Measurements from ENCODE around the gene MAP3K2. TPM values are rescaled to one million over a fixed set of nuclear protein-coding genes. Genes with fewer than 3 reads are reported as not detected.

The MAP3K2 gene
- total RNA-seq, 1 experiment from 2014 or later, result 54.6 TPM

- no peak overlapping the region for H3K9ac ChIP-seq (ENCODE audit: low read length)
- TF ChIP-seq EZH2phosphoT487 (IDR thresholded peaks at IDR 0.05; ENCODE audit: borderline replicate concordance, low read length), result no peak
- no peak for TF ChIP-seq EZH2 (IDR thresholded peaks at IDR 0.05; ENCODE audit: low read length, unreplicated experiment)
- no peak for TF ChIP-seq CTCF (conservative IDR thresholded peaks at IDR 0.05; ENCODE audit: low read depth, low read length)
- ATAC-seq (no peak), DNase-seq (no peak)
- H3K27me3 ChIP-seq (ENCODE audit: low read length), result no peaks in the 10 kb centered on the region
- H2AFZ ChIP-seq (ENCODE audit: low read length), result no peak overlapping the region
- no peak overlapping the region for H3K27ac ChIP-seq (ENCODE audit: low read length)
- no peaks in the 10 kb centered on the region for H3K4me1 ChIP-seq (ENCODE audit: insufficient read depth, low read length)
- no peaks in the 10 kb centered on the region for H3K79me2 ChIP-seq (ENCODE audit: low read length)
- H3K9me2 ChIP-seq (replicated peaks; ENCODE audit: low read length), result no peaks in the 10 kb centered on the region
- H3K36me3 ChIP-seq (ENCODE audit: low read depth, low read length), result peaks cover 29% of the 10 kb centered on the region
- POLR2A ChIA-PET (ENCODE audit: unreplicated experiment), result no interaction called here
- no peaks in the 10 kb centered on the region for H3K9me3 ChIP-seq (ENCODE audit: low read length)
- no peak overlapping the region for H3K4me3 ChIP-seq (ENCODE audit: low read length)
- intact Hi-C loops (cut with micrococcal nuclease), result no loop called here
- H3F3A ChIP-seq (ENCODE audit: low read length, unreplicated experiment), result no peaks in the 10 kb centered on the region
- H4K20me1 ChIP-seq (ENCODE audit: low read length), result no peaks in the 10 kb centered on the region
- H3K4me2 ChIP-seq (ENCODE audit: low read length), result no peak overlapping the region
- no TSS peak for BruUV-seq (replicated peaks)
- CTCF ChIA-PET, result no interaction called here
Measured at GRCh38 chr2:127261804-127262406, 125.9 kb downstream of the MAP3K2 start.

GRCh38 chr2:127259355-127259754 lies 128.4 kb downstream of the MAP3K2 start:
- no peaks in the 10 kb centered on the region for H4K20me1 ChIP-seq (ENCODE audit: low read length)
- ChIA-PET POLR2A (ENCODE audit: unreplicated experiment) (no interaction called here), CTCF (no interaction called here)
- no peaks in the 10 kb centered on the region for H3K9me3 ChIP-seq (ENCODE audit: low read length)
- no TSS peak for BruUV-seq (replicated peaks)
- H3K4me3 ChIP-seq (ENCODE audit: low read length), result no peak overlapping the region
- no peak overlapping the region for H3K4me2 ChIP-seq (ENCODE audit: low read length)
- H3K9ac ChIP-seq (ENCODE audit: low read length), result no peak overlapping the region
- peaks cover 29% of the 10 kb centered on the region for H3K36me3 ChIP-seq (ENCODE audit: low read depth, low read length)
- no peak overlapping the region for H3K27ac ChIP-seq (ENCODE audit: low read length)
- H3K79me2 ChIP-seq (ENCODE audit: low read length), result no peaks in the 10 kb centered on the region
- ATAC-seq (no peak), DNase-seq (no peak)
- no peak overlapping the region for H2AFZ ChIP-seq (ENCODE audit: low read length)
- no peaks in the 10 kb centered on the region for H3K9me2 ChIP-seq (replicated peaks; ENCODE audit: low read length)
- intact Hi-C loops (cut with micrococcal nuclease), result no loop called here
- TF ChIP-seq CTCF (conservative IDR thresholded peaks at IDR 0.05; ENCODE audit: low read depth, low read length) (no peak), EZH2 (IDR thresholded peaks at IDR 0.05; ENCODE audit: low read length, unreplicated experiment) (no peak), EZH2phosphoT487 (IDR thresholded peaks at IDR 0.05; ENCODE audit: borderline replicate concordance, low read length) (no peak)
- H3F3A ChIP-seq (ENCODE audit: low read length, unreplicated experiment), result no peaks in the 10 kb centered on the region
- peaks cover 12% of the 10 kb centered on the region for H3K4me1 ChIP-seq (ENCODE audit: insufficient read depth, low read length)
- H3K27me3 ChIP-seq (ENCODE audit: low read length), result no peaks in the 10 kb centered on the region

- Histone ChIP-seq H3K79me2 (ENCODE audit: low read length) (no peaks in the 10 kb centered on the region), H3K4me1 (ENCODE audit: insufficient read depth, low read length) (peaks cover 13% of the 10 kb centered on the region), H3K4me2 (ENCODE audit: low read length) (no peak overlapping the region), H3K27me3 (ENCODE audit: low read length) (no peaks in the 10 kb centered on the region), H4K20me1 (ENCODE audit: low read length) (no peaks in the 10 kb centered on the region), H3K4me3 (ENCODE audit: low read length) (no peak overlapping the region), H3K9me2 (replicated peaks; ENCODE audit: low read length) (no peaks in the 10 kb centered on the region), H3K36me3 (ENCODE audit: low read depth, low read length) (peaks cover 29% of the 10 kb centered on the region), H3K9me3 (ENCODE audit: low read length) (no peaks in the 10 kb centered on the region), H2AFZ (ENCODE audit: low read length) (no peak overlapping the region), H3F3A (ENCODE audit: low read length, unreplicated experiment) (no peaks in the 10 kb centered on the region), H3K27ac (ENCODE audit: low read length) (no peak overlapping the region), H3K9ac (ENCODE audit: low read length) (no peak overlapping the region)
- POLR2A ChIA-PET (ENCODE audit: unreplicated experiment), result no interaction called here
- intact Hi-C loops (cut with micrococcal nuclease), result no loop called here
- BruUV-seq (replicated peaks), result no TSS peak
- TF ChIP-seq EZH2 (IDR thresholded peaks at IDR 0.05; ENCODE audit: low read length, unreplicated experiment), result no peak
- TF ChIP-seq CTCF (conservative IDR thresholded peaks at IDR 0.05; ENCODE audit: low read depth, low read length), result no peak
- no peak for TF ChIP-seq EZH2phosphoT487 (IDR thresholded peaks at IDR 0.05; ENCODE audit: borderline replicate concordance, low read length)
- CTCF ChIA-PET, result no interaction called here
- ATAC-seq, result no peak
- no peak for DNase-seq
Measured at GRCh38 chr2:127256866-127257265, 130.9 kb downstream of the MAP3K2 start.

All from PC-3 (cell line).